Mucosa of rectum (tissue), 2 donors: ENCODE data around the gene GTF3C1.

Source experiments
- H3K27ac ChIP-seq, 2 donors: one replicate each; pipeline ENCODE4 v1.7.0; 2013; ENCODE audit warnings: inconsistent platforms in 2 of 2, low read depth in 2 of 2, low read length in 2 of 2
- H3K27me3 ChIP-seq, 2 donors: one replicate each; pipeline ENCODE4 v1.7.0; 2013; ENCODE audit warnings: low read length in 2 of 2; ENCODE audit not compliant: control insufficient read depth in 2 of 2, insufficient read depth in 2 of 2
- H3K36me3 ChIP-seq, 2 donors: one replicate each; pipeline ENCODE4 v1.7.0; 2013; ENCODE audit warnings: low read length in 2 of 2; ENCODE audit not compliant: control insufficient read depth in 2 of 2, insufficient read depth in 2 of 2
- H3K4me1 ChIP-seq, 2 donors: one replicate each; pipeline ENCODE4 v1.7.0; 2013; ENCODE audit warnings: low read length in 2 of 2, mild to moderate bottlenecking in 1 of 2; ENCODE audit not compliant: control insufficient read depth in 2 of 2, insufficient read depth in 2 of 2
- H3K4me3 ChIP-seq, 2 donors: one replicate each; pipeline ENCODE4 v1.7.0; 2013; ENCODE audit warnings: low read length in 2 of 2
- H3K9ac ChIP-seq, 2 donors: one replicate each; pipeline ENCODE4 v1.7.0; 2013; ENCODE audit warnings: low read length in 2 of 2, low read depth in 1 of 2, mild to moderate bottlenecking in 1 of 2
- H3K9me3 ChIP-seq, 2 donors: one replicate each; pipeline ENCODE4 v1.7.0; 2013; ENCODE audit warnings: low read length in 2 of 2; ENCODE audit not compliant: control insufficient read depth in 2 of 2
- donor health status: healthy.
- donor health status: Normal muscosa, but diverticular disease.

The GTF3C1 gene

DNA sequence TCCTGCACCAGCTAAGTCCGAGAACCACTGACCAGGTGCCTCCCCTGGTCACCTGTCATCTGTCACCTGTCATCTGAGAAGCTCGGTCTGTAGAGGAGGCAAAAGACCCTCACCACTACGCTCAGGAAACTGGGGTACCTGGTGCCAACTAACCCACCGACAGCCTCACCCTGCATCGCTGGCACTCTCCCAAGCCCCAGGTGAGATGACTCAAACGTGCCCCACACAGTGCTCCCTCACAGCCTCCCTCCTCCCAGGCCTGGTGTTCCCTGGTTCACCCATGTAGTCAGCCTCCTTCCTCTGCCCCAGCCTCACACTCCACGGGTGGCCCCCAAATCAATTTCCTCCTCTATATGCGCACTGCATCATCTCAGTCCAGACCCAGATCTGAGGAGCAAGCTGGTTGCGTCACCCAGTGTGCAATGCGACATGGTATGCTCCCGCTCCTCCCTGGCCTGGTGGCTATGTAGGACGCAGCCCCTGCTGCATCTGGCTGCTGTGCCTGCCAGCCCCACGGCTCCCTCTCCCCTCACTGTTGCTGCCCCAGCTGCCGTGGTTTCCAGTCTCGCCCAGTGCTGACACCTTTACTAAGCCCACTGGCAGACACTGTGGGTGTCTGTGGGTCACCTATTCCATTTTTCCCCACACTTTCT lies 68.3 kb downstream of the GTF3C1 start:
- peaks cover 69 to 78% of the 10 kb centered on the region in 2 donors for H3K36me3 ChIP-seq
- H3K27me3 ChIP-seq: no peaks in the 10 kb centered on the region
- H3K27ac ChIP-seq: no peak overlapping the region
- H3K4me1 ChIP-seq: no peaks in the 10 kb centered on the region
- no peaks in the 10 kb centered on the region for H3K9me3 ChIP-seq
- no peak overlapping the region for H3K4me3 ChIP-seq
- H3K9ac ChIP-seq: no peak overlapping the region

DNA sequence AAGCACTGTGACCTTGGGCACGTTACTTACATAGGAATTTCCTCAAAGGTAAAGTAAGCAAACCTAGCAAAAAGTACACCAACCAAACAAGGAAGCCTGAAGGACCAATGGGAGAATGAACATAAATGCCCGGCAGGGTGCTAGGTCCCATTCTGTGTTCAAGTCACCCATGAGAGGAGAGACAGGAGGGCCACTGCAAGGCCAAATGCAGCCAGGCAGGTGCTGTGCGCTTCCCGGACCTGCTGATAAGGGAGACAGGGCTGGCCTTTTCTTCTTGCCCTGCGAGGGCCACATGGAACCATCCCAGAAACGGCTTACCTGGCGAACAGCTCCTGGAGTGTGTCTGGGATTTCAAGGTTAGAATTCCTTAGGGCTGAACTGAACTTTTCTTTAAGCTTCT lies 69.0 kb downstream of the GTF3C1 start:
- no peaks in the 10 kb centered on the region for H3K4me1 ChIP-seq
- H3K27ac ChIP-seq: no peak overlapping the region
- no peaks in the 10 kb centered on the region for H3K27me3 ChIP-seq
- no peaks in the 10 kb centered on the region for H3K9me3 ChIP-seq
- no peak overlapping the region for H3K9ac ChIP-seq
- peaks cover 70 to 77% of the 10 kb centered on the region in 2 donors for H3K36me3 ChIP-seq
- H3K4me3 ChIP-seq: no peak overlapping the region

DNA sequence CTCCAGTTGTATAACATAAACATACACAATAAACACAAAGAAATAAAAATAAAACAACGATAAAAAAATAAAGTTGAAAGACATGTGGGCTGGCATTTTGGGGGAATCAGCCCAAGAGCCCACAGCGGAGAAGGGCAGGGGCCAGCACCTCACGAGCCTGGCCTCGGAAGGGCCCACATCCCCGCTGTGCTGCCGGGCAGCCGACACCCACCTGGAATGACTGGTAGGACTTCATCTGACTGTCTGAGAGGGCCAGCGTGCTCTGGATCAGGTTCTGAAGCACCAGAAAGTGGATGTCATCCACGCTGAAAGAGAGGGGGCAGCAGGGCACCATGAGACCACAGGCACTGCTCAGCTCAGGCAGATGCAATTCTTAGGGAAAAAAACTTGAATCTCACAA lies 73.5 kb downstream of the GTF3C1 start:
- Histone ChIP-seq H3K27ac (no peak overlapping the region), H3K27me3 (no peaks in the 10 kb centered on the region), H3K9me3 (no peaks in the 10 kb centered on the region), H3K4me3 (no peak overlapping the region), H3K36me3 (peaks cover 61 to 67% of the 10 kb centered on the region in 2 donors), H3K9ac (no peak overlapping the region), H3K4me1 (no peaks in the 10 kb centered on the region)

DNA sequence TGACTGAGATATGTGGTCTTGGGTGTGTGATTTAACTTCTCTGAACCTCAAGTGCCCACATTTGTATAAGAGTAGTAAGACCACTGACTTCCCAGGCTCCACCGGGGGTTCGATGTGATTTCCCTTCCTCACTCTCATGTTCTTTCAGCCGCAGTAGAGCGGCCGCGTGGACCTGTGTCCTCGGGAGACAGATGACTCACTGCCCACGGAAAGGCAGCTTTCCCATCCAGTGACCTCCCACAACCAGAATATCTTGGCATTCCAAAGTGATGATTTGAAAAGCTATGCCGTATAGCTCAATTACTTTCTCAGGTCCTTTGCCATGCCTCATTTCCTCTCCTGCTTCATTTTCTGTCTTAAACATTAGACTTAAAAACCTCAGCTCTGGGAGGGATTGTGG lies 74.2 kb downstream of the GTF3C1 start:
- H3K36me3 ChIP-seq: peaks cover 61 to 68% of the 10 kb centered on the region in 2 donors
- H3K9me3 ChIP-seq: no peaks in the 10 kb centered on the region
- H3K27ac ChIP-seq: no peak overlapping the region
- H3K9ac ChIP-seq: no peak overlapping the region
- no peaks in the 10 kb centered on the region for H3K4me1 ChIP-seq
- H3K27me3 ChIP-seq: no peaks in the 10 kb centered on the region
- H3K4me3 ChIP-seq: no peak overlapping the region

DNA sequence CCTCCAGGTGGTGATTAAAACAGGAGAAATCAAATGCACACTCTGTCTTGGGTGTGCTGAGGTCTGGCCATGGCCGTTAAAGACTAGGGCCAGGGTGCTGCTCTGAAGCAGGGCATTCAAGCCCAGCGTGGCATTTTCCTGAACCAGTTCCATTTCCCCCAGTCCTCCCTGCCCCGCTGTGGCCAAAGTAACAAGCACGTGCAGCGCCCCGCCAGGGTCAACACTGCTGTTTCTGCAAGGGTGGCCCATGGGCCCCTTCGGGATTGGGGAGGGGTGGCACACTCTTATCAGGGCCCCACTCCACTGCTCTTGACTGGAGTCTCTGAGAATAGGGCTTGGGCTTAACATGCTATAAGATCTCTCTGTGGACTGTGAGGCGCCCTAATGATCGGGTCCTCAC lies 74.8 kb downstream of the GTF3C1 start:
- Histone ChIP-seq H3K4me3 (no peak overlapping the region), H3K27ac (no peak overlapping the region), H3K9me3 (no peaks in the 10 kb centered on the region), H3K9ac (no peak overlapping the region), H3K4me1 (no peaks in the 10 kb centered on the region), H3K36me3 (peaks cover 63 to 75% of the 10 kb centered on the region in 2 donors), H3K27me3 (no peaks in the 10 kb centered on the region)

DNA sequence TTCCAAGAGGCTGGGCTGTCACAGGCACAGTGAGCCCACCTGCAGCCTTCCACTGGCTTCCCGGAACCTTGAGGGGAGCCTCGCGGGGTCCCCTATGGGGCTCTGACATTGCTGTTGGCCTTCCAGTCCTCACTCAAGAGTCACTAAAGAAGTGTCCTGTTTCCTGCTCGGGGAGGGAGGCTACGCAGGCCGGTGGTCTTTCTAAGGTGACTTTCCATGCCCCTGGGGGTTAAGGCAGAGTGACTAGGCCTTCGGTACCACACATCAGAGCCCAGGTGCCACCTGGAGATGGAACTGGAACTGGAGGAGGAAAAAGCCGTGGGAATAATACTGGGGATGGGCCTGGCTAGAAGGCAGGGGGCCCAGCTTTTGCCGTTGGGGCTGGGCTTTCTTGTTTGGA lies 75.7 kb downstream of the GTF3C1 start:
- H3K4me3 ChIP-seq: no peak overlapping the region
- H3K27me3 ChIP-seq: no peaks in the 10 kb centered on the region
- peaks cover 72 to 84% of the 10 kb centered on the region in 2 donors for H3K36me3 ChIP-seq
- no peak overlapping the region for H3K9ac ChIP-seq
- H3K9me3 ChIP-seq: no peaks in the 10 kb centered on the region
- no peak overlapping the region for H3K27ac ChIP-seq
- no peaks in the 10 kb centered on the region for H3K4me1 ChIP-seq

DNA sequence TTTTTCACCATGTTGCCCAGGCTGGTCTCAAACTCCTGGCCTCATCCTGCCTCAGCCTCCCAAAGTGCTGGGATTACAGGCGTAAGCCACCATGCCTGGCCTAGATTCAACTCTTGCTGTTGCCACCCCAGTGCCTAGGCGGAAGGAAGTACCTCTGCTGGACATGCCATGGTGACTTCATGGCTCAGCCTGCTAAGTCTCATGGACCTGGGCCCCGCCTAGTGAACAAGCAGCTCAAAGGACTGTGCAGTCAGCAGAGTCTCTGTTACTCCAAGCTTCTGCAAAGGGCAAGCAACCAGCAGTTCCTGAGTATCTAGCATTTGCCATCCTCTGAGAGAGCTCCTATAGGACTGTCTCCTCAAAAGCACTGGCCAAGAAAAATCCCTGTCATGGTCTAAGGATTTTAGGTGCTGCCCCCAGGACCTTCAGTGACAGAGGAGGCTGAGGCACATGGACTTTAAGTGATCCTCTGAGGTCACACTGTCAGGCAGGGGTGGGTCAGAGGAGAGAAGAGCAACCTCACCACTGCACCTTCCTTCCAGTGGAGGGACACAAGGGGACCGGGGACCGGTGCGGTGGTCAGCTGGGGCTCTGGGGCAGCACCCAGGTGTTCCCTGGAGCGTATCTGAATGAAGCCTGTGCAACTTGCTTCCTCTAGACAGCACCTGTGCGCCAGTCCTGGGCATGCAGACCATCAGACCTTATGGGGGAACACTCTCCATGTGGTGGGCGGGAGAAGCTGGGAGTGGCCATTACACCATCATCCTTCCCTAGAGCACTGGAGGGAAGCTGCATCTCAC lies 76.4 kb downstream of the GTF3C1 start:
- no peaks in the 10 kb centered on the region for H3K4me1 ChIP-seq
- H3K4me3 ChIP-seq: no peak overlapping the region
- no peak overlapping the region for H3K27ac ChIP-seq
- no peak overlapping the region for H3K9ac ChIP-seq
- no peaks in the 10 kb centered on the region for H3K9me3 ChIP-seq
- H3K27me3 ChIP-seq: no peaks in the 10 kb centered on the region
- H3K36me3 ChIP-seq: peaks cover 68 to 86% of the 10 kb centered on the region in 2 donors

DNA sequence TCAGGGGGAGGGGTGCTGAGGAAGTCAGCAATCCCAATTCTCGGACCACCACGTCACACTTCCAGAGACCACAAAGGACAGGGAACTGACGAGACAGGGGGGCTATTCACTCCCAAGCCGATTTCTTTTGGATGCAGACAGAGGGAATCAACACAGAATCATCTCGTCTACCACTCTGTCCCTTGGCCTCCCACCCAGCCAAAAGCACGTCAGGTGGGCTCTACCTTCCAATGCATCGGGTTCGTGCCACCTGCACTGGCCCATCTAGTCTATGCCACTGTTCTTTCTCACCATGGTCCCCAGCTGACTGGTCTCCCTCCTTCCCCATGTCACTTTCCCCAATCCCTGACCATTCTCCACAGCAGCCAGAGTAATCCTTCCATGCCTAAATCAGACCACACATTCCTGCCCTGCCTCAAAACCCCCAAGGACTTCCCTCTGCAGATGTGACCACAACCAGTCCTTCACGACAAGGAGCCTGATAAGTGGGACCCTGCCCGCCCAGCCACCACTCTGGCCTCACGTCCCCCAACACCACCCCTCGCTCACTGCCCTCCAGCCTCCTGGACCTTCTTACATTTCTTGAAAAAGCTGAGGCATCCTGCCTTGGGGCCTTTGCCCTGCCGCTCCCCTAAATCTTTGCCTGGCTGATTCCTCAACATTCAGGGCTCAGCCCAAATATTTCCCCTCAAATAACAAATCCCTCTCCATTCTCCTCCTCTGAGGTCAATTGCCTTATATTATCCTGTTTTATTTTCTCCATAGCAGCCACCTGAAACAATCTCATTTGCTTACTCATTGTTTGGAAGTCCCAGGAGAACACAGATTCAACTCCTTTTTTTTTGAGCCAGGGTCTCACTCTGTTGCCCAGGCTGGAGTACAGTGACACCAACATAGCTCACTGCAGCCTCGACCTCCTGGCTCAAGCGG lies 77.4 kb downstream of the GTF3C1 start:
- H3K4me1 ChIP-seq: no peaks in the 10 kb centered on the region
- no peaks in the 10 kb centered on the region for H3K9me3 ChIP-seq
- no peak overlapping the region for H3K4me3 ChIP-seq
- no peak overlapping the region for H3K27ac ChIP-seq
- H3K9ac ChIP-seq: no peak overlapping the region
- H3K27me3 ChIP-seq: no peaks in the 10 kb centered on the region
- peaks cover 74 to 83% of the 10 kb centered on the region in 2 donors for H3K36me3 ChIP-seq

DNA sequence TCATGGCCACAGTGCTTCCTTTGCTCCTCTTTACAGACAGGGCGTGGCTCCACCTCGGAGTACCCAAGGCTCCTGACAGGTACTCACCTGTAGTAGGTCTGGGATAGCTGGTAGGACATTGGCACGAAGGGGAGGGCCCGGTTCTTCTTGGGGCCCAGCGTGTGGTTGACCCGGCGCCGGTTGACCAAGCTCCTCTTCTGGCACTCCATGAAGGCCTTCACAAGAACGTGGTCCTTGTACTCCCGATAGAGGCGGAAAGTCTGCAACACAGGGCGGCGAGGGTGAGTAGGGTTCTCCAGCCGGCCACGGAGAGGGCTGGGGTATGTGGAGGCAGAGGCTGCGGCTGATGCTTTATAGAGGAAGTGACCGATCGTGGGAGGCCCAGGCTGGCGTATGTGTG lies 78.1 kb downstream of the GTF3C1 start:
- no peak overlapping the region for H3K9ac ChIP-seq
- no peaks in the 10 kb centered on the region for H3K4me1 ChIP-seq
- H3K4me3 ChIP-seq: no peak overlapping the region
- H3K27ac ChIP-seq: no peak overlapping the region
- H3K36me3 ChIP-seq: peaks cover 77 to 86% of the 10 kb centered on the region in 2 donors
- no peaks in the 10 kb centered on the region for H3K9me3 ChIP-seq
- no peaks in the 10 kb centered on the region for H3K27me3 ChIP-seq
